Measurements from ENCODE around the gene ZNF780B. TPM values are rescaled to one million over a fixed set of nuclear protein-coding genes. Genes with fewer than 3 reads are reported as not detected.

ZNF780B gene
- total and polyA plus RNA-seq, 9 donors: 5.4 to 36.1 (median 25.4) TPM

DNA sequence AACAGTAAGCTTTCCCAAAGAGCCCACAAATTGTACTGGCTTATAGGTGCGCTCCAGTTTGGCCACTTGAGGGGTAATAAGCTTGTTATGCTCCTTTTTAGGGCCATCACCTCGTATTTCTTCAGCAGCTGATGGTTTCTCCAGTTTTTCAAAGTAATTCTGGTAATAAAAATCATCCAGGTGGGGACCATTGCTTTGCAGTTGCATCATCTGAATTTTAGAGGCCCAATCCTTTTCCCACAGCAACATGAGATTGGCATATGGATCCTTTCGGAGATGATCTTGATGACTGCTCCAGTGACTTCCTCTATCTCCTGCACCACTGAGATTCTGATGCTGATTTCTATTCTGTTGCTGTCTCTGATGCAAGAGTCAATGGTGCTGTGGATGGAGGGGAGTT lies 32.1 kb downstream of the ZNF780B start:
- TF ChIP-seq EP300 (IDR thresholded peaks at IDR 0.05): no peak
- no peak for TF ChIP-seq POLR2A (IDR thresholded peaks at IDR 0.05)
- TF ChIP-seq, protein P1, sequence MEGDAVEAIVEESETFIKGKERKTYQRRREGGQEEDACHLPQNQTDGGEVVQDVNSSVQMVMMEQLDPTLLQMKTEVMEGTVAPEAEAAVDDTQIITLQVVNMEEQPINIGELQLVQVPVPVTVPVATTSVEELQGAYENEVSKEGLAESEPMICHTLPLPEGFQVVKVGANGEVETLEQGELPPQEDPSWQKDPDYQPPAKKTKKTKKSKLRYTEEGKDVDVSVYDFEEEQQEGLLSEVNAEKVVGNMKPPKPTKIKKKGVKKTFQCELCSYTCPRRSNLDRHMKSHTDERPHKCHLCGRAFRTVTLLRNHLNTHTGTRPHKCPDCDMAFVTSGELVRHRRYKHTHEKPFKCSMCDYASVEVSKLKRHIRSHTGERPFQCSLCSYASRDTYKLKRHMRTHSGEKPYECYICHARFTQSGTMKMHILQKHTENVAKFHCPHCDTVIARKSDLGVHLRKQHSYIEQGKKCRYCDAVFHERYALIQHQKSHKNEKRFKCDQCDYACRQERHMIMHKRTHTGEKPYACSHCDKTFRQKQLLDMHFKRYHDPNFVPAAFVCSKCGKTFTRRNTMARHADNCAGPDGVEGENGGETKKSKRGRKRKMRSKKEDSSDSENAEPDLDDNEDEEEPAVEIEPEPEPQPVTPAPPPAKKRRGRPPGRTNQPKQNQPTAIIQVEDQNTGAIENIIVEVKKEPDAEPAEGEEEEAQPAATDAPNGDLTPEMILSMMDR (IDR thresholded peaks at IDR 0.05): no peak
- Histone ChIP-seq H3K27me3 (no peaks in the 10 kb centered on the region), H3K4me3 (no peak overlapping the region), H3K36me3 (no peaks in the 10 kb centered on the region), H3K4me1 (ENCODE audit: insufficient read depth) (no peaks in the 10 kb centered on the region), H3K9me3 (peaks cover 0 to 3% of the 10 kb centered on the region in 2 donors), H3K27ac (no peak overlapping the region)
- DNase-seq: no peak
- WGBS, 3 donors: 79 to 87% (median 81%) methylated on average over 3 of the region's 3 CpGs
- intact Hi-C loops (cut with DNase I): no loop called here

DNA sequence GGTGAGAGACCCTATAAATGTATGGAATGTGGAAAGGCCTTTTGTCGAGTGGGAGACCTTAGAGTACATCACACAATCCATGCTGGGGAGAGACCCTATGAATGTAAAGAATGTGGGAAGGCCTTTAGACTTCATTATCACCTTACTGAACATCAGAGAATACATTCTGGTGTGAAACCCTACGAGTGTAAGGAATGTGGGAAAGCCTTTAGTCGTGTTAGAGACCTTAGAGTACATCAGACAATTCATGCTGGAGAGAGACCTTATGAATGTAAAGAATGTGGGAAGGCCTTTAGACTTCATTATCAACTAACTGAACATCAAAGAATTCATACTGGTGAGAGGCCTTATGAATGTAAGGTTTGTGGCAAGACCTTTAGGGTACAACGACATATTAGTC lies 42.0 kb downstream of the ZNF780B start:
- no peaks in the 10 kb centered on the region for H3K36me3 ChIP-seq
- no peak for TF ChIP-seq POLR2A (IDR thresholded peaks at IDR 0.05)
- TF ChIP-seq EP300 (IDR thresholded peaks at IDR 0.05): no peak
- TF ChIP-seq, protein P1 (IDR thresholded peaks at IDR 0.05): no peak

DNA sequence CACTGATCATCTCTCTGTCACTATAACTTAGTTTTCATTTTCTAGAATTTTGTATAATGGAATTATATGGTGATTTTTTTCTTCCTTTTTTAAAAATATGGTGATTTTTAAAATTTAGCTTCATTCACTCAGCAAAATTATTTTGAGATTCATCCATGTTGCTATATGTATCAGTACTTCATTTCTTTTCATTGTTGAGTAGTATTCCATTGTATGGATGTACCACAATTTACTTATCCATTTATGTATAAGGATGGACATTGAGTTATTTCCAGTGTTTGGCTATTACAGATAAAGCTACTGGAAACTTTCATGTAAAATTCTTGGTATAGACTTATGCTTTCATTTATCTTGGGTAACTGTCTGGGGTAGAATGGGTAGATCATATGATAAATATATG lies 46.4 kb downstream of the ZNF780B start:
- Histone ChIP-seq H3K27ac (no peak overlapping the region), H3K36me3 (no peaks in the 10 kb centered on the region), H3K4me3 (no peak overlapping the region), H3K4me1 (ENCODE audit: insufficient read depth) (no peaks in the 10 kb centered on the region), H3K27me3 (no peaks in the 10 kb centered on the region), H3K9me3 (peaks cover 0 to 13% of the 10 kb centered on the region in 2 donors)
- TF ChIP-seq, protein P1 (IDR thresholded peaks at IDR 0.05): no peak
- no peak for TF ChIP-seq POLR2A (IDR thresholded peaks at IDR 0.05)
- no peak for TF ChIP-seq EP300 (IDR thresholded peaks at IDR 0.05)
- intact Hi-C loops (cut with DNase I): no loop called here
- DNase-seq: no peak

More for the DNA sequence above, 42.0 kb downstream of the ZNF780B start:
- H3K9me3 ChIP-seq: peaks cover 0 to 24% of the 10 kb centered on the region in 2 donors
- no peak overlapping the region for H3K27ac ChIP-seq
- H3K27me3 ChIP-seq: no peaks in the 10 kb centered on the region
- no peak overlapping the region for H3K4me3 ChIP-seq
- DNase-seq: no peak
- 93 to 97% (median 96%) methylated on average over 4 of the region's 4 CpGs for WGBS, 3 donors
- no peaks in the 10 kb centered on the region for H3K4me1 ChIP-seq (ENCODE audit: insufficient read depth)
- intact Hi-C loops (cut with DNase I): no loop called here

DNA sequence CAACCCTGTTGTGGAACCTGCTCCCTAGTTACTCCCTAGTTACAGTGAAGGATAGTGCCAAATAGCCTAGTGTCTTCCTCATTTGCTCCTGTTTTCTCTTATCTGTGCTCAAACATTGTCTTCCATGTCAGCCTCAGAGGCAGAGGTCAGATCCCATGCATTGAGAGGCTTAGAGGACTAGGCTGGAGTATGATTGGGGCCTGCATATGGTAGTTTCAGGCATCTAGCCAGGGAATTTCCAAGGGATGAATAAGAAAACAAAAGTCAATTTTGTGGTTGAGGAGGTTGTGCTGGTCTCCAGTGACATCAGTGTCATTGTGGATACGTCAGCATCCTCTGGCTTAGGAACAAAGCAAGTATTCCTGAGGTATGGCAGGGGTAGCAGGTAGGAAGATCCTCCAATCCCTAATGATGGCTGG lies 49.7 kb downstream of the ZNF780B start:
- no peak overlapping the region for H3K4me3 ChIP-seq
- no peaks in the 10 kb centered on the region for H3K27me3 ChIP-seq
- no peaks in the 10 kb centered on the region for H3K9me3 ChIP-seq
- H3K36me3 ChIP-seq: no peaks in the 10 kb centered on the region
- TF ChIP-seq, protein P1 (IDR thresholded peaks at IDR 0.05): no peak
- TF ChIP-seq POLR2A (IDR thresholded peaks at IDR 0.05) (no peak), EP300 (IDR thresholded peaks at IDR 0.05) (no peak)
- 77 to 81% (median 81%) methylated on average over 1 of the region's 1 CpG for WGBS, 3 donors
- intact Hi-C loops (cut with DNase I): no loop called here
- no peaks in the 10 kb centered on the region for H3K4me1 ChIP-seq (ENCODE audit: insufficient read depth)
- no peak overlapping the region for H3K27ac ChIP-seq
- no peak for DNase-seq
